Loucy (cell line): ENCODE measurements around the gene PLA2G12A.

Experiments
- CTCF ChIP-seq: fragments of 200-600 bp; sonication (generic); conservative IDR thresholded peaks from 2 replicates; pipeline ENCODE4 v1.5.1; 2014; ENCODE audit warnings: mild to moderate bottlenecking, antibody characterized with exemption, low read length
- EZH2phosphoT487 ChIP-seq: fragments of 200-600 bp; IDR thresholded peaks from 2 replicates; pipeline ENCODE4 v1.6.1; 2018; ENCODE audit warnings: antibody characterized with exemption, mild to moderate bottlenecking, moderate library complexity, borderline replicate concordance

GRCh38 chr4:109676886-109677285 is 53.0 kb downstream of the PLA2G12A start:
- TF ChIP-seq CTCF (peak; percentile 53), EZH2phosphoT487 (no peak)
